Ectodermal cell (in vitro differentiated cells): ENCODE results near the gene CYB5B.

Source experiments
- H3K27ac ChIP-seq: 2 replicates; pipeline ENCODE4 v1.7.0; 2013; ENCODE audit warnings: mild to moderate bottlenecking, low read depth, low read length; ENCODE audit not compliant: insufficient read depth, poor library complexity, severe bottlenecking
- H3K27me3 ChIP-seq: 2 replicates; pipeline ENCODE4 v1.7.0; 2013; ENCODE audit warnings: mild to moderate bottlenecking, low read length; ENCODE audit not compliant: insufficient read depth, control insufficient read depth, poor library complexity, severe bottlenecking
- H3K36me3 ChIP-seq: one replicate; pipeline ENCODE4 v1.7.0; 2013; ENCODE audit warnings: low read length; ENCODE audit not compliant: control insufficient read depth, insufficient read depth
- H3K4me1 ChIP-seq: one replicate; pipeline ENCODE4 v1.7.0; 2013; ENCODE audit warnings: low read length; ENCODE audit not compliant: control insufficient read depth, insufficient read depth
- H3K4me3 ChIP-seq: 2 replicates; pipeline ENCODE4 v1.7.0; 2013; ENCODE audit warnings: low read depth, low read length, control low read depth; ENCODE audit not compliant: insufficient read depth
- H3K9me3 ChIP-seq: 2 replicates; pipeline ENCODE4 v1.7.0; 2013; ENCODE audit warnings: mild to moderate bottlenecking, low read length, moderate library complexity; ENCODE audit not compliant: control insufficient read depth
- WGBS, 2 experiments: methylation state at CpG; one replicate each; pipeline ENCODE4 v1.1.7; 2013; ENCODE audit warnings: missing lambda C conversion rate in 2 of 2; 5-methylcytosine and 5-hydroxymethylcytosine counted together

Gene CYB5B

DNA sequence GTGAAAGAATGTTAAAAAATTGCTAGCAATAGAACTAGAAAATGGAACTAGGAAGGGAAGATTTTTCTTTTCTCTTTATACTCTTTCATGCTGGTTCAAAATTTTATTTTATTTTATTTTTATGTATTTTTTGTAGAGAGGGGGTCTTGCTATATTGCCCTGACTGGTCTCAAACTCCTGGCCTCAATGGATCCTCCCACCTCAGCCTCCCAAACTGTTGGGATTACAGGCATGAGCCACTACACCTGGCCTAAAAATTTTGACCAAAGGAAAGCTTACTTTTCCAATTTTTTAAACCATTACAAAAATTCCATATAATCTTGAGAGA lies 28.6 kb upstream of the CYB5B start:
- H3K36me3 ChIP-seq = no peaks in the 10 kb centered on the region
- peaks cover 4% of the 10 kb centered on the region for H3K4me1 ChIP-seq
- peaks cover 4% of the 10 kb centered on the region for H3K27me3 ChIP-seq
- no peaks in the 10 kb centered on the region for H3K9me3 ChIP-seq
- no peak overlapping the region for H3K27ac ChIP-seq
- no peak overlapping the region for H3K4me3 ChIP-seq

DNA sequence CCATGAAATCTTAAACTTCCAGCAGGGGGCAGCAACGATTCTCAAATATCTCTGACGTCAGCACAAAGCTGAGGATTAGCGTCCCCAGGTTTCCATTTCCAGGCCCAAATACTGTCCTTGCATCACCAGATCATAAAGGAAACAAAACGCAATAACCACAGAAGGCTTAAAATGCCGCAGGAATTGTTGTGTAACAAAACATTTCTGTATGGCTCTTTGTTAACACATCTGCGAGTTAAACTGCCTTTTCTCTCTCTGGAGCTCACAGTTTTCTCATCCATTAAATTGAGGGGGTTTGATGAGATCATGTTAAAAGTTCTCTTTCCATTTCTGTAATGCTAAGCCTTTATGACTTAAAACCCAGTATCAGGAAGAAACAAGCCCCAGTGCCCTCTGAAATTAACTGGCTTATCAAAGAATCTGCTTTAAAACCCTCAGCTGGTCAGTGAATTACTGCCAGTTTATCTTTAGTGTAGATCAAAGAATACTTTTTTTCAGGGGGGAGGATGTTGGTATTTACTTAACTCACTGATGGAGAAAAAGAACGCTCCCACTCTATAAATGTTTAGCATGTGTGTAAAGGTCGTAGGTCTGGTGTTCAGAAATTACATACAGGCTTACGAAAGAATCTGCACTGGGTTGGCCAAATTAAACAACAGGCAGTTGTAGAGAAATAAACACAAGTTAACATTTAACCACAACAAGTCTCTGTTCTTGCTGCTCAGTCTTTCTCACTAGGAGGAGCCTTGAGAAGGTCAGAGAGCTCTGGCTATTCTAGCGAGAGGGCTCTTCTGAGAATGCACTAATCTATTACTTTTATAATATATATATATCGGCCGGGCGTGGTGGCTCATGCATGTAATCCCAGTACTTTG lies 28.0 kb upstream of the CYB5B start:
- peaks cover 4% of the 10 kb centered on the region for H3K4me1 ChIP-seq
- no peak overlapping the region for H3K4me3 ChIP-seq
- peak overlapping the region; percentile 27 for H3K27ac ChIP-seq
- no peaks in the 10 kb centered on the region for H3K9me3 ChIP-seq
- H3K27me3 ChIP-seq = peaks cover 4% of the 10 kb centered on the region
- WGBS, 2 experiments = 42 to 49% methylated on average over 9 to 10 of the region's 13 CpGs
- H3K36me3 ChIP-seq = no peaks in the 10 kb centered on the region

GRCh38 chr16:69397821-69398521 lies 26.4 kb upstream of the CYB5B start:
- no peaks in the 10 kb centered on the region for H3K36me3 ChIP-seq
- 62% methylated on average over 6 of the region's 6 CpGs for WGBS, 2 experiments
- no peak overlapping the region for H3K27ac ChIP-seq
- H3K9me3 ChIP-seq = no peaks in the 10 kb centered on the region
- H3K27me3 ChIP-seq = peaks cover 4% of the 10 kb centered on the region
- H3K4me1 ChIP-seq = peaks cover 4% of the 10 kb centered on the region
- H3K4me3 ChIP-seq = no peak overlapping the region

- no peak overlapping the region for H3K27ac ChIP-seq
These were observed 25.1 kb upstream of the CYB5B start for GRCh38 chr16:69399361-69399760.

DNA sequence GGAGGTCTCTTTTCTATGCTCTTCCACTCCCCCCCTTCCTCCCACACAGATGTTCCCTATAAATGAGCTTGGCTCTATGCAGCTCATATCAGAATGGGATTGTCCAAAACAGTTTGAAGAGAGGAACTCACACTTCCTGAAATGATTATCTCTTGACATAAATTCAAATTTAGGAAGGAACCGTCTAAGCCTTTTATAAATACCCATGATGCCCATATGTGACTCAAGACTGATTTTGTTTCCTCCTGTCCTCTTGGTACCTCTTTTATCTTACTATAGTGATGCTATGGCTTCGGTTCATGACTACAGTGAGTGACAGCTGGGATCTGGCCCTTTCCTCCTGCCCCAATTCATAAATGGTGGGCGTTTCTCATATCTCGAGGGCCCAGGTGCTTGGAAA lies 22.0 kb upstream of the CYB5B start:
- WGBS, 2 experiments = 91 to 93% methylated on average over 2 to 4 of the region's 4 CpGs
- Histone ChIP-seq H3K27me3 (no peaks in the 10 kb centered on the region), H3K9me3 (no peaks in the 10 kb centered on the region), H3K4me1 (peaks cover 16% of the 10 kb centered on the region), H3K4me3 (no peak overlapping the region), H3K27ac (no peak overlapping the region), H3K36me3 (no peaks in the 10 kb centered on the region)

More at GRCh38 chr16:69399361-69399760, 25.1 kb upstream of the CYB5B start:
- 85 to 90% methylated on average over 3 of the region's 3 CpGs for WGBS, 2 experiments
- Histone ChIP-seq H3K36me3 (no peaks in the 10 kb centered on the region), H3K9me3 (no peaks in the 10 kb centered on the region), H3K4me1 (peaks cover 11% of the 10 kb centered on the region), H3K27me3 (no peaks in the 10 kb centered on the region), H3K4me3 (no peak overlapping the region)

GRCh38 chr16:69404275-69404805 lies 20.1 kb upstream of the CYB5B start:
- Histone ChIP-seq H3K27ac (peak overlapping the region; percentile 60), H3K27me3 (no peaks in the 10 kb centered on the region), H3K36me3 (no peaks in the 10 kb centered on the region), H3K4me3 (no peak overlapping the region), H3K4me1 (peaks cover 16% of the 10 kb centered on the region), H3K9me3 (no peaks in the 10 kb centered on the region)
- WGBS, 2 experiments = 44 to 61% methylated on average over 4 of the region's 4 CpGs

- WGBS, 2 experiments = 95 to 97% methylated on average over 2 of the region's 2 CpGs
- Histone ChIP-seq H3K4me3 (no peak overlapping the region), H3K27me3 (no peaks in the 10 kb centered on the region), H3K27ac (no peak overlapping the region), H3K36me3 (no peaks in the 10 kb centered on the region), H3K9me3 (no peaks in the 10 kb centered on the region), H3K4me1 (peaks cover 16% of the 10 kb centered on the region)
These were observed 19.1 kb upstream of the CYB5B start for GRCh38 chr16:69405326-69405725.

DNA sequence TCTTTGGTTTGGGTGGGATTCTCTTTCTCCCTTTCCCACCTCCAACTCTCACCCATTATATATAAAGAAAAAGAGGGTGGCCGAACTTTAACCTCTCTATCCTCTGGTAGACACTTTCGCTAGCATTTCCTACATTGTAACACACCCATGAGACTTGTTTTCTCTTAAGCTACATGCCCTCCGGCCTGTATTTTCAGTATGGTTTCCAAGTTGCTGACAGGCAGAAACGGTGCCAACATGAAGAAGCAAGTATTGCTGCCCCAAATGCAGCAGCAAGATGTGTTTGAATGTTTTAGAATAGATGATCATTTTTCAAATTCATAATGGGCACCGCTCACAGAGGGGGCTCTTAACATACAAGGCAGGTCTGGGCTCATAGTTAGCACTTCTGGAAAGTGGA lies 18.7 kb upstream of the CYB5B start:
- Histone ChIP-seq H3K4me3 (no peak overlapping the region), H3K36me3 (no peaks in the 10 kb centered on the region), H3K4me1 (peaks cover 16% of the 10 kb centered on the region), H3K27ac (no peak overlapping the region), H3K27me3 (no peaks in the 10 kb centered on the region), H3K9me3 (no peaks in the 10 kb centered on the region)
- 97 to 98% methylated on average over 5 of the region's 5 CpGs for WGBS, 2 experiments

GRCh38 chr16:69406780-69407331 lies 17.6 kb upstream of the CYB5B start:
- no peaks in the 10 kb centered on the region for H3K36me3 ChIP-seq
- WGBS, 2 experiments = 94% methylated on average over 9 of the region's 9 CpGs
- H3K27me3 ChIP-seq = no peaks in the 10 kb centered on the region
- H3K27ac ChIP-seq = no peak overlapping the region
- no peaks in the 10 kb centered on the region for H3K9me3 ChIP-seq
- no peak overlapping the region for H3K4me3 ChIP-seq
- H3K4me1 ChIP-seq = peaks cover 16% of the 10 kb centered on the region

GRCh38 chr16:69407702-69408323 lies 16.6 kb upstream of the CYB5B start:
- WGBS, 2 experiments = 88 to 93% methylated on average over 7 of the region's 7 CpGs
- no peak overlapping the region for H3K4me3 ChIP-seq
- no peaks in the 10 kb centered on the region for H3K9me3 ChIP-seq
- H3K27me3 ChIP-seq = no peaks in the 10 kb centered on the region
- H3K27ac ChIP-seq = no peak overlapping the region
- peaks cover 16% of the 10 kb centered on the region for H3K4me1 ChIP-seq
- no peaks in the 10 kb centered on the region for H3K36me3 ChIP-seq
